GM12864 (cell line): ENCODE results near the gene ETS1.

Experiments used
- DNase-seq: peaks from one replicate; pipeline ENCODE4 v3.0.0-alpha.2; 2011; ENCODE audit warnings: low read depth
- H3K4me3 ChIP-seq: 2 replicates; pipeline ENCODE4 v1.5.1; 2011; ENCODE audit warnings: mild to moderate bottlenecking, low read depth, low read length, control low read depth
- TF ChIP-seq, protein P1 (sequence below): IDR thresholded peaks from 2 replicates; pipeline ENCODE4 v1.5.1; 2011; ENCODE audit warnings: low read depth, mild to moderate bottlenecking, moderate library complexity, low read length, control low read depth, inconsistent platforms; ENCODE audit errors: missing control alignments

Gene ETS1

DNA sequence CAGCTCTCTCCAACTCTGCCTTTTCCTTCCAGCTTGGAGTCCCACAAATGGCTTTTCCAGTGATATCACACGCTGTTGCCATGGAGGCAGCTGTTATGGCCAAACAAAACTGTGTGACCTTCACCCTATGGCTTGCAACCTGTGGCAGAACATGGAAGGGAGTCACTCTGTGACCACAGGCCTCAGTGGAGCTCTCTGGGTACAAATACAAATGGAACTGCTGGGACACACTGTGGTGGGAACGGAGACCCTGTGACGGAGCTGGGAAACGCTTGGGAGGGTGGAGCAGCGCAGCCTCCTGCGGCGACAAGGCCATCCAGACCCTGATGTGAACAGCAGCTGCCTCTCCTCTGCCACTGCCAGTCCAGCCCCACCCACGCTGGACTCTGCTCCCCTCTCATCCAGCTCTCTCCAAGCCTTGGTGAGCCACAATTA lies 162.5 kb downstream of the ETS1 start:
- DNase-seq, result no peak
- H3K4me3 ChIP-seq, result no peak overlapping the region
- TF ChIP-seq, protein P1, sequence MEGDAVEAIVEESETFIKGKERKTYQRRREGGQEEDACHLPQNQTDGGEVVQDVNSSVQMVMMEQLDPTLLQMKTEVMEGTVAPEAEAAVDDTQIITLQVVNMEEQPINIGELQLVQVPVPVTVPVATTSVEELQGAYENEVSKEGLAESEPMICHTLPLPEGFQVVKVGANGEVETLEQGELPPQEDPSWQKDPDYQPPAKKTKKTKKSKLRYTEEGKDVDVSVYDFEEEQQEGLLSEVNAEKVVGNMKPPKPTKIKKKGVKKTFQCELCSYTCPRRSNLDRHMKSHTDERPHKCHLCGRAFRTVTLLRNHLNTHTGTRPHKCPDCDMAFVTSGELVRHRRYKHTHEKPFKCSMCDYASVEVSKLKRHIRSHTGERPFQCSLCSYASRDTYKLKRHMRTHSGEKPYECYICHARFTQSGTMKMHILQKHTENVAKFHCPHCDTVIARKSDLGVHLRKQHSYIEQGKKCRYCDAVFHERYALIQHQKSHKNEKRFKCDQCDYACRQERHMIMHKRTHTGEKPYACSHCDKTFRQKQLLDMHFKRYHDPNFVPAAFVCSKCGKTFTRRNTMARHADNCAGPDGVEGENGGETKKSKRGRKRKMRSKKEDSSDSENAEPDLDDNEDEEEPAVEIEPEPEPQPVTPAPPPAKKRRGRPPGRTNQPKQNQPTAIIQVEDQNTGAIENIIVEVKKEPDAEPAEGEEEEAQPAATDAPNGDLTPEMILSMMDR, result no peak

DNA sequence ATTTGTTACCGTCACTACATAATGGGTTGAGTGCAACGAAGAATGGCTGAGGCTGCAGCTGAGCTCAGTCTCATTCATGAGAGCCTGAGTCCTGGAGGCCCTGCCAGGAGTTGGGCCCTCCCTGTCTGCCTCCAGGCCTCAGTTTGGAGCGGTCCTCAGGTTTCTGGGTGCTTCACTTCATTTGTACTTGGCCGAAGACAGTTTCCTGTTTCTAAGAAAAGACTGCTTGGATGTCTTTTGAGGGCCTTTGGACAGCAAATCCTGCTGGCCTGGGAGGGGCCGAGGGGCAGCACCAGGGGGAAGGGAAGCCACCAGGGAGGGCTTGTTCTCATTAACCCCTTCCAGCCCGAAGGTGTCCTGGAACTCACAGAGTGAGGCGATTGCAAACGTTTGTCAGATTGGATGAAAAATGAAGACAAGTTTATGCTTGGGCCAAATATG lies 163.1 kb downstream of the ETS1 start:
- TF ChIP-seq, protein P1, result no peak
- no peak overlapping the region for H3K4me3 ChIP-seq
- no peak for DNase-seq

DNA sequence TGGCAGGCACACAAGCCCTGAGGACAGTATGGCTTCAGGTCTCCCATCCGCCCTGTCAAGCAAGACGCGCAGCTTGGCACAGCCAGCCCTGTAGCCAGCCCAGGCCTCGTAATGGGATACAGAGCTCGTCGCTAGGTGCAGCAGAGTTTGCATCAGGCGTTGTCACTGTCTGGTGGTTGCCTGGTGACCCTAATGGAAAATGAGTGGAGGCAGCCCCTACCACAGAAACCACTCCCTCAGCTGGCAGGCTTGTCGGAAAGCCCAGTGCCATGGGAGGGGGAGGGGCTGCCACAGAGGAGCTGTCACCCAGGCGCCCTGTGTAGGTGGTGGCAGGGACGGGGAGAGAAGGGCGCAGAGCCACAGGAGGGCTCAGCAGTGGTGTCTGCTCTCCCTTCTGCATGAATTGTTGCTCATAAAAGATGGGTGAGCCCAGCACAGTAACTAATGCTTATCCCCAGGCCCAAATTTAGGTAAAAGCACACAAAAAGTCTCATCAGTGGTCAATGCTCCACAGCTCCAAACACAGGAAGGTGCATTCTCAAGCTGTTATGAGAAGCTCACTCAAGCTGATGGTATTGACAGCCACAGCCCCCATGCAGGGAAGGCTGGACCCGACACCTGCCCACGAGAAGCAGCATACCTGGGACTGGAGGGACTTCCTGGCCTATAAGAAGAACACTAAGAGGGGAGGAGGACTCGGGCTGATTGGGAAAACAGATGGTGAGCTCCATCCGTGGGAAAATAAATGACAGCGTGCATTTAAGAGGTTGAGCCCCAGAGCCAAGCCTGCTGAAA lies 164.6 kb downstream of the ETS1 start:
- H3K4me3 ChIP-seq, result no peak overlapping the region
- no peak for DNase-seq
- TF ChIP-seq, protein P1, result no peak

DNA sequence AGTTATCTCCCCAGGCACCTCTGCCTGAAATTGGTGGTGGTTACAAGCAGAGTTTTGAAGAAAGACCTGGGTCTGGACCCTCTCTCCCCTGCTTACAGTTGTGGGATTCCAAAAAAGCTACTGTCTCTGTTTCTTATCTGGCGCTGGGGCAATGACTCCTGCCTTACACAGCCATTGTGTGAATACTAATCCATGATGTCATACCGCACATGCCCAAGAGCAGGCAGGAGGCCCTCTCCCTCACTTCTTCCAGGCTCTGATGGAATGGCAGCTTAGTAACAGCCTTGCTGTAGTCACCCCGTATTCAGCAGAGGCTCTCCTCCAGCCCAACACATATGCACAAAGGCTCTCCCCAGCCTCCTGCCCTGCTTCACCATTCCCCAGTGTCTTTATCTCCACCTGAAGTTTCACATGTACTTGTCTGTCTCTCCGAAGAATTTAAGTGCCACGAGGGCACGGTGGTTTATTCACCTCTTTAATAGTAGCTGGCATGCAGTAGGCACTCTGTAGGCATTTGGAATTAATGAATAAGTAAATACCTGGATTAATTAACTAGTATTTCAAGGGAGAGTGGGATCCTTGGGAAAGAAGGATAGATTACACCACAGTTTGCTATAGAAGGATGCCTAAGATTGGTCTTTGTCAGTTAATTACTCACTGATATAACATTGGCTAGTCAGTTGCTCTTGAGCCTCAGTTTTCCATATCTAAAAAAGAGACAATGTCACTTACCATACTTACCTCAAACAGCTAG lies 165.6 kb downstream of the ETS1 start:
- DNase-seq, result no peak
- H3K4me3 ChIP-seq, result no peak overlapping the region
- TF ChIP-seq, protein P1, result no peak

DNA sequence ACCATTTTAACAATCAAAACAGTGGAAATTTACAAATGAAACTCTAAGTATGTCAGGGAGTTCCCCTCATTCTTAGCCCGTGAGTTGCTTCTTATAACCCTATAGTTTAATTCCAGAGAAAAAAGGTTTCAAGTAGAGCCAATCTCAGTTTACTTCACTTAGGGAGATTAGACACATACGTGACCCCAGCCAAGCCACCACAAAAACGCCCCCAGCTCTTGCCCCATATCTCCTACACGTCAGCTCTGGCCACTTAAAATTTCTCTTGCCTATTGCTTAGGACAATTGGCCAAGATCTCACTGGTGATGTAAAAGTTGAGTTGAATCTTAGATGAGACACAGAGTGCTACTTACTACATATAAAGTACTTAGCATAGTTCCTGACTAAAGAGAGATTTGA lies 166.4 kb downstream of the ETS1 start:
- H3K4me3 ChIP-seq, result no peak overlapping the region
- TF ChIP-seq, protein P1, result no peak
- DNase-seq, result no peak

DNA sequence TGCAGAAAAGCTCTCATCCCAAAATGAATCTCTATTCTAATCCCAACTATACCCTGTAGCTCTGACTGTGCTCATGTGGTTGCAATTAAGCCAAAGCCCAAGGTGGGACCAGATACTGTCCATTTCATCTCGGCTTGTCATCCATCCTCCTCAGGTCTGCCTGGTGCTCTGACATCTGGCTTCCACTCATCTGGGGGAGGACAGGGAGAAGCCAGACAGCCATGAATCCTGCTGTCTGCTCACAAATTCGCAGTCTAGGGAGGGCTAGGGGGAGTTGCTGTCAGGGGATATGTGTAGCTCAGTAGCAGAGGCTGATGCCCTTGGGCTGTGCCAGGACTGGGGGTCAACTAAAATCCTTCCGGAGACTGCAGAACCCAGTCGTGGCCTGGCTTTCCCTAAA lies 167.1 kb downstream of the ETS1 start:
- no peak overlapping the region for H3K4me3 ChIP-seq
- TF ChIP-seq, protein P1, result no peak
- no peak for DNase-seq
